HepG2 (cell line): Measurements from ENCODE around the gene USP30. TPM values are rescaled to one million over a fixed set of nuclear protein-coding genes. Genes with fewer than 3 reads are reported as not detected.

Experiments used
- ATAC-seq: fragments of 200-7000 bp; cut with Tn5 transposase; 3 replicates; pipeline ENCODE4 v1.9.1; 2020; ENCODE audit warnings: mild to moderate bottlenecking, moderate library complexity
- BruUV-seq: library from RNA; stranded (reverse); fragments of 400-500 nt; replicated peaks from 2 replicates; lab custom pipeline; 2021; lab: Mats Ljungman, UMichigan
- CTCF ChIA-PET: fragments of 300-600 bp; formaldehyde crosslinking; extraction: SDS; loops from one replicate; lab custom pipeline; 2021; ENCODE audit warnings: low total read pairs, inconsistent platforms, low intra/inter-chr PET ratio; lab: Yijun Ruan, JAX
- POLR2A ChIA-PET: fragments of 350-600 bp; sonication (Branson Sonifier 250); formaldehyde crosslinking; loops from one replicate; lab custom pipeline; 2020; ENCODE audit warnings: antibody characterized with exemption, inconsistent platforms; lab: Yijun Ruan, JAX
- DNase-seq: peaks from one replicate; pipeline ENCODE4 v3.0.0-alpha.2; 2015; ENCODE audit warnings: low spot score
- FAIRE-seq: peaks from 3 replicates; lab custom pipeline; 2011; peaks lifted over from hg19 to GRCh38; lab: Jason Lieb, UNC
- H2AFZ ChIP-seq: one replicate; pipeline ENCODE4 v1.6.1; 2011; ENCODE audit warnings: low read length, inconsistent platforms
- H3K27ac ChIP-seq: fragments of 300-600 bp; 3 replicates; pipeline ENCODE4 v1.8.0; 2011; ENCODE audit warnings: mixed run types, mild to moderate bottlenecking, mixed read lengths, low read length, inconsistent platforms; ENCODE audit not compliant: insufficient read depth; ENCODE audit errors: extremely low read length
- H3K27me3 ChIP-seq, 2 experiments: fragments of 200-600 bp in 1 of 2; 2 replicates in 1 of 2; 3 replicates in 1 of 2; pipeline versions ENCODE4 v1.6.0 to v1.8.0; 2011; ENCODE audit warnings: low read length in 2 of 2, mild to moderate bottlenecking in 2 of 2, moderate library complexity in 2 of 2, inconsistent platforms in 1 of 2; ENCODE audit not compliant: insufficient read depth in 2 of 2, control insufficient read depth in 1 of 2
- H3K36me3 ChIP-seq, 2 experiments: fragments of 200-600 bp in 1 of 2; replicated peaks in 1 of 2; 2 replicates in 1 of 2; 3 replicates in 1 of 2; pipeline versions ENCODE4 v1.5.1 to v1.8.0; 2011; ENCODE audit warnings: low read length in 2 of 2, inconsistent platforms in 1 of 2; ENCODE audit not compliant: insufficient read depth in 2 of 2, control insufficient read depth in 1 of 2
- H3K4me1 ChIP-seq: 2 replicates; pipeline ENCODE4 v1.5.1; 2012; ENCODE audit warnings: low read length, inconsistent platforms; ENCODE audit not compliant: insufficient read depth
- H3K4me2 ChIP-seq: 2 replicates; pipeline ENCODE4 v1.6.0; 2011; ENCODE audit warnings: low read depth, low read length, inconsistent platforms
- H3K4me3 ChIP-seq, 3 experiments: fragments of 200-600 bp in 1 of 3; sonication (generic), shearing (Covaris generic) in 1 of 3; replicated peaks in 1 of 3; 2 replicates each; pipeline ENCODE4 v1.5.1; 2011 to 2016; ENCODE audit warnings: low read length in 3 of 3, inconsistent platforms in 2 of 3, low read depth in 2 of 3, mild to moderate bottlenecking in 2 of 3, control low read depth in 1 of 3, mixed read lengths in 1 of 3; ENCODE audit not compliant: insufficient read depth in 1 of 3
- H3K79me2 ChIP-seq: one replicate; pipeline ENCODE4 v1.6.1; 2011; ENCODE audit warnings: low read length, inconsistent platforms; ENCODE audit not compliant: insufficient read depth
- H3K9ac ChIP-seq: 2 replicates; pipeline ENCODE4 v1.6.0; 2011; ENCODE audit warnings: mild to moderate bottlenecking, low read depth, low read length, inconsistent platforms; ENCODE audit not compliant: insufficient read depth
- H3K9me3 ChIP-seq: 2 replicates; pipeline ENCODE4 v1.5.1; 2012; ENCODE audit warnings: mild to moderate bottlenecking, low read length
- H4K20me1 ChIP-seq: 2 replicates; pipeline ENCODE4 v1.6.0; 2011; ENCODE audit warnings: inconsistent platforms, mild to moderate bottlenecking, low read length, moderate library complexity; ENCODE audit not compliant: insufficient read depth
- EED ChIP-seq: sonication (generic); formaldehyde crosslinking; IDR thresholded peaks from 2 replicates; pipeline ENCODE4 v1.5.0; 2020; ENCODE audit warnings: mild to moderate bottlenecking, missing genetic modification reagents
- MBNL3 ChIP-seq: fragments of 250-450 bp; sonication (Bioruptor Pico); conservative IDR thresholded peaks from 2 replicates; pipeline ENCODE4 v1.8.0; 2022; ENCODE audit warnings: mild to moderate bottlenecking, inconsistent platforms
- MLXIP ChIP-seq: sonication (generic); formaldehyde crosslinking; IDR thresholded peaks from 2 replicates; pipeline ENCODE4 v1.9.0; 2021; ENCODE audit warnings: missing genetic modification reagents, borderline replicate concordance
- MTF2 ChIP-seq: sonication (generic); formaldehyde crosslinking; IDR thresholded peaks from 2 replicates; pipeline ENCODE4 v1.5.0; 2020; ENCODE audit warnings: missing genetic modification reagents, borderline replicate concordance
- PCBP1 ChIP-seq: fragments of 200-400 bp; formaldehyde crosslinking; IDR thresholded peaks from 2 replicates; pipeline ENCODE4 v1.6.1; 2017; ENCODE audit warnings: mild to moderate bottlenecking, low read depth, low read length, borderline replicate concordance
- SIN3A ChIP-seq: IDR thresholded peaks from 2 replicates; pipeline ENCODE4 v1.6.1; 2011; ENCODE audit warnings: low read depth, mild to moderate bottlenecking, control low read depth, low read length, borderline replicate concordance
- ZNF274 ChIP-seq: sonication (generic); formaldehyde crosslinking; IDR thresholded peaks from 2 replicates; pipeline ENCODE4 v1.5.1; 2020; ENCODE audit warnings: mild to moderate bottlenecking, missing genetic modification reagents
- ZNF317 ChIP-seq: sonication (generic); formaldehyde crosslinking; IDR thresholded peaks from 2 replicates; pipeline ENCODE4 v1.5.0; 2020; ENCODE audit warnings: mild to moderate bottlenecking, missing genetic modification reagents
- ZNF432 ChIP-seq: sonication (generic); formaldehyde crosslinking; IDR thresholded peaks from 2 replicates; pipeline ENCODE4 v1.5.0; 2020; ENCODE audit warnings: missing genetic modification reagents, mild to moderate bottlenecking, borderline replicate concordance
- ZNF564 ChIP-seq: sonication (generic); formaldehyde crosslinking; IDR thresholded peaks from 2 replicates; pipeline ENCODE4 v1.8.1; 2023; ENCODE audit warnings: mild to moderate bottlenecking, missing genetic modification reagents
- ZNF747 ChIP-seq: sonication (generic); formaldehyde crosslinking; IDR thresholded peaks from 2 replicates; pipeline ENCODE4 v1.8.1; 2023; ENCODE audit warnings: missing genetic modification reagents, mild to moderate bottlenecking, borderline replicate concordance
- ZNF788 ChIP-seq: sonication (generic); formaldehyde crosslinking; IDR thresholded peaks from 2 replicates; pipeline ENCODE4 v1.5.0; 2020; ENCODE audit warnings: mild to moderate bottlenecking, missing genetic modification reagents, borderline replicate concordance
- ZNF879 ChIP-seq: sonication (generic); formaldehyde crosslinking; IDR thresholded peaks from 2 replicates; pipeline ENCODE4 v1.8.1; 2023; ENCODE audit warnings: missing genetic modification reagents
- WGBS: methylation state at CpG from one replicate; pipeline ENCODE4 v1.1.6; 2017; ENCODE audit warnings: low lambda C conversion rate; 5-methylcytosine and 5-hydroxymethylcytosine counted together
- in situ Hi-C: cut with HindIII; loops from 2 replicates; pipeline ENCODE4 v1.10.0; 2017; ENCODE audit warnings: low pct_unique_long_range_greater_than_20kb; ENCODE audit not compliant: extremely low pct_ligation_motif_present
- intact Hi-C: fragments of 100-400 bp; cut with micrococcal nuclease; formaldehyde crosslinking; loops from one replicate; pipeline ENCODE4 v1.10.0; 2022; ENCODE audit not compliant: unreplicated experiment
- polyA plus RNA-seq, 8 experiments: library from polyadenylated mRNA; depleted of rRNA in 3 of 8; stranded (reverse) in 7 of 8; unstranded in 1 of 8; fragments of >200 nt; fragmentation: Illumina TruSeq in 4 of 8; extraction: Trizol in 4 of 8; gene quantifications; 2 replicates each; pipeline versions ENCODE4 v1.2.1 to v1.2.3, GENCODE V29; 2011 to 2016; ENCODE audit warnings: low read depth in 4 of 8, missing spikeins in 1 of 8, mixed read lengths in 1 of 8; ENCODE audit not compliant: insufficient read depth in 1 of 8
- total RNA-seq, 5 experiments: library from RNA; depleted of rRNA; stranded (reverse); fragments of >200 nt; fragmentation: Illumina TruSeq; extraction: Trizol; gene quantifications; 2 replicates each; pipeline ENCODE4 v1.2.3, GENCODE V29; 2016; ENCODE audit warnings: low read depth in 1 of 5
- TF ChIP-seq, protein P1 (sequence below): IDR thresholded peaks from 2 replicates; pipeline ENCODE4 v1.6.1; 2012; ENCODE audit warnings: inconsistent platforms

USP30 gene
- total and polyA plus RNA-seq, 2 of the 13 experiments (the other 11 are each of a cell fraction or from before 2014, with no cell fraction given), result 11.2 to 20.8 TPM

DNA sequence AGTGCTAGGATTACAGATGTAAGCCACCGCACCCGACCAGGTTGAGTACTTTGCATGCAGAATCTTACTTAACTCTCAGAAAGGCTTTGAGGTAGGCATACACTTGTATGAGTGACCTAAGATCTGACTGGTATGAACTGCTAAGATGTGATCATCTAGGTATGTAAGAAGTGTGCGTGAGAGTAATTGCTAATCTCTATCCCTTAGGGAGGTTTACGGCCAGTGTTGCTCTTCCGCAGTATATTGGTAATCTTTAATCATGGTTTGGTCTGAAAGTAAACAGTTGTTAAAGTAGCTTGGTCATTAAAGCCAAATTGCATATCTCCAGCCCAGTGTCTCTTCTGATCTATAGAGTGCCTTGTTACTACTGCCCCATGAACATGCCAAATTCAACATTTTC is 52.8 kb downstream of the USP30 start (continued):
- TF ChIP-seq MLXIP (CRISPR knock-in tag), result no peak
- no peak for TF ChIP-seq EED (CRISPR knock-in tag)
- TF ChIP-seq ZNF879 (CRISPR knock-in tag), result no peak
- TF ChIP-seq, all 625 proteins: peak for 0

- Histone ChIP-seq H3K36me3 (peaks cover 13 to 33% of the 10 kb centered on the region in 2 experiments), H3K4me3 (no peak overlapping the region), H3K9me3 (no peaks in the 10 kb centered on the region), H3K4me1 (peaks cover 46% of the 10 kb centered on the region), H3K27ac (peak overlapping the region; percentile 91), H3K4me2 (no peak overlapping the region), H3K79me2 (peaks cover 9% of the 10 kb centered on the region), H2AFZ (no peak overlapping the region), H3K27me3 (no peaks in the 10 kb centered on the region), H3K9ac (no peak overlapping the region; the same call in 1 of the 2 replicates), H4K20me1 (no peaks in the 10 kb centered on the region)
- DNase-seq, result no peak
- ChIA-PET CTCF (no interaction called here), POLR2A (interaction anchor here (0.6 kb wide), 1 partner anchor 13 kb away, joined by 3 read pairs; no protein-coding TSS in a partner anchor)
- WGBS, result 97% methylated on average over 6 of the region's 6 CpGs
- in situ Hi-C loops (no loop called here), intact Hi-C loops (loop anchor here (2.0 kb wide), 1 partner anchor 145 kb away; no protein-coding TSS in a partner anchor)
- no peak for TF ChIP-seq ZNF747 (CRISPR knock-in tag)
- TF ChIP-seq ZNF564 (CRISPR knock-in tag), result no peak
- TF ChIP-seq, protein P1, sequence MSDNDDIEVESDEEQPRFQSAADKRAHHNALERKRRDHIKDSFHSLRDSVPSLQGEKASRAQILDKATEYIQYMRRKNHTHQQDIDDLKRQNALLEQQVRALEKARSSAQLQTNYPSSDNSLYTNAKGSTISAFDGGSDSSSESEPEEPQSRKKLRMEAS, result no peak
- no peak for TF ChIP-seq SIN3A
- no peak for TF ChIP-seq MBNL3 (CRISPR knock-in tag)
- no peak for TF ChIP-seq ZNF432 (CRISPR knock-in tag)
- no peak for TF ChIP-seq MTF2 (CRISPR knock-in tag)
- TF ChIP-seq ZNF317 (CRISPR knock-in tag), result no peak
- no peak for TF ChIP-seq ZNF788 (CRISPR knock-in tag)
- no peak for TF ChIP-seq ZNF274 (CRISPR knock-in tag)
- TF ChIP-seq PCBP1, result no peak
- FAIRE-seq, result no peak
- no peak for ATAC-seq
- no TSS peak for BruUV-seq
Observed at GRCh38 chr12:109109746-109110350, 57.5 kb downstream of the USP30 start.
